GM04503 (cell line): ENCODE data around the gene POLG.

Source experiments
- DNase-seq: peaks from one replicate; pipeline ENCODE4 v3.0.0-alpha.2; 2012; ENCODE audit warnings: low read depth

POLG gene

DNA sequence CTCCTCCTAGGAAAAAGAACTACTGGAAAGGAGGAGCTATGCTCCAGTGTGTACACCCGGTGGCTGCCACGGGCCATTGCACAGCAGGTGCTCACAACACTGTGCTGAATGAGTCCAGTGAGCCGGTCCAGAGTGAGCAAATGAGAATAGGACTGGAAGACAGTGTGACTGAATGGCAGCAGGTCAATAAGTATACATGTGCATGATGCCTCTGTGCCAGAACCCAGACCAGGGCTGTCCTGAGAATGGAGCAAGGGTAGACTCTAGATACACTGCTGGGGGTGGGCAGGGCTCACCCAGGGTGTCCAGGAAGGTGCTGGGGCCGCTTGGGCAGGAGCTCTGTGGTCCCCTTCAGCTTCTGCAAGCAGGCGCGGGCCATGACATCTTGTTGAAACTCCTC is 8.3 kb downstream of the POLG start:
- no peak for DNase-seq

DNA sequence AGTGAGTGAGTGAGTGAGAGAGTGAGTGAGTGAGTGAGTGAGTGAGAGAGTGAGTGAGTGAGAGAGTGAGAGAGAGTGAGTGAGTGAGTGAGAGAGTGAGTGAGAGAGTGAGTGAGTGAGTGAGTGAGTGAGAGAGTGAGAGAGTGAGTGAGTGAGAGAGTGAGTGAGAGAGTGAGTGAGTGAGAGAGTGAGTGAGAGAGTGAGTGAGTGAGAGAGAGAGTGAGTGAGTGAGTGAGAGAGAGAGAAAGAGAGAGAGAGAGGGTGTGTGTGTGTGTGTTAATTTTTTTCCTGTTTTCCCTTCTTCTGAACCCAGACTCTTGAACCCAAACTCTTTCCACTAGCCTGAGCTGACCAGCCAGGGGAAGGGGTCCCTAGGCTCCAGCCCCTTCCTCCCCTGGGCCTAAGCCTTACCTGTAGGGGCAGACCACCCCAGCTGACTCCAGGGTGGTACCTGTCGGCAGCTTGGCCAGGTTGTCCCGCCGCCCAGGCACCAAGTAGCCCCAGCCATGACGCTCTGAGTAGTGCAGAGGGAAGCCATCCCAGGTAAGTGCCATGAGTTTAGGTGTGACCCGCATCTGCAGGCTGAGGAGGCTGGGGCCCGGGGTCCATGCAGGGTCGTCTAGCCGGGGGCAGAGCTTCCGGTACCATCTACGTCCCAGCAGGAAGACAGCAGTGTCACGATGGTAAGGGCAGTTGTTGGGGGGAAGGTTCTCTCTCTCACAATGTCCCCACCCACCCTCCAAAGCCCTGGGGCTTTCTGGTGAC is 9.4 kb downstream of the POLG start:
- DNase-seq: no peak

DNA sequence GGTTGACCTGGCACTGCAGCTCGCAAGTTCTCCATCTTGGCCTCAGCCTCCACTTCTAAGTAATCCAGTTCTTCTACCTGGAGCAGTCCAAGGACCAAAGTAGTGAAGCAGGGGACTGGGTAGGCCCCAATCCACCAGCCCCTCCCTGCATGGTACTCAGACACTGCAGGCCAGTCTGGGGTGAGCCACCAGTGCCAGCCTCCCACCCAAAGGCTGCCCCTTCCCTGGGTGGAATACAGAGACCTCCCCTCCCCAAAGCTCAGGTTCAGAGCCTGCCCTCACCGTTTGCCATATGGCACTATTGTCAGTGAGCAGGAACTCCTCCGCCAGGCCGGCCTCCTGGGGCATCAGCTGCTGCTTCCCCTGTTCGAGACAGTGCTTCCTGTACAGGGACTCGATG is 10.8 kb downstream of the POLG start:
- no peak for DNase-seq

- DNase-seq: no peak
These were observed 11.8 kb downstream of the POLG start for GRCh38 chr15:89322822-89323221.

DNA sequence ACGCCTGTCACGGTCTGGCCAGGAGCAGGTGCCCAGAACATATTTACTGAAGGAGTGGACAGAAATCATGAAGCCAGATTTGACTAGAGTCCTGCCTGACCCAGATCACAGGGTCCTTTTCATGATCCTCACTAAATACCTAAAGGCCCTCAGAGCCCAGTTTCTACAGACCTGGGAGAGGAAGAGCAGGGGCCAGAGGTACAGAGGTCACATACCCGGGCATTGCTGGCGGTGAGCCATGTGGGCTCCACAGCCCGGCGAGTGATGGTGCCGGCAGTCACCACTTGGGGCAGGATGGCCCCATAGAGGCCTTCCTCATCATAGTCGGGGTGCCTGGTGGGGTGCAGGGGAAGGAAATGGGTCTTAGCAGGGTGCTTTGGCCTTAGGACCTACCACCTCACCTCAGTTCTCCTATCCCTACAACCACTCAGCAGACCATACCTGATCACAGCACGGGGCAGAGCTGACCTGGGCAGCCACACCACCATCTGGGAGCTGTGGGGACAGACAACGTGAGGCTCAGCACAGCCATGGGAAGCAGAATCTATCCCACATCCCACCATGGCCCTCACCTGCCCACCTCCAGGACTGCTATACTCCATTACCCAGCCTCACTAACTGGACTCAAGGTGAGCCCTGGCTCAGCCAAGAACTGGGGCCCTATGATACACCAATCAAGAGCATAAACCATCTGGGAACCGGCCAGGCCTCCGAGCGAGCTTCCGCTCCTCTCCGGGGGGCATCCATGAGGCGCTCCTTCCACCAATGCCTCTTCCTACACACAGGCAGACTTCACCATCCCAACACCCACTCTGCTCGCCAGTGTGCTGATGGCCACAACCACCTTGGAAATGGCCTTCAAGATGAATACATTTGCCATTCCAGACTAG is 12.9 kb downstream of the POLG start:
- no peak for DNase-seq

DNA sequence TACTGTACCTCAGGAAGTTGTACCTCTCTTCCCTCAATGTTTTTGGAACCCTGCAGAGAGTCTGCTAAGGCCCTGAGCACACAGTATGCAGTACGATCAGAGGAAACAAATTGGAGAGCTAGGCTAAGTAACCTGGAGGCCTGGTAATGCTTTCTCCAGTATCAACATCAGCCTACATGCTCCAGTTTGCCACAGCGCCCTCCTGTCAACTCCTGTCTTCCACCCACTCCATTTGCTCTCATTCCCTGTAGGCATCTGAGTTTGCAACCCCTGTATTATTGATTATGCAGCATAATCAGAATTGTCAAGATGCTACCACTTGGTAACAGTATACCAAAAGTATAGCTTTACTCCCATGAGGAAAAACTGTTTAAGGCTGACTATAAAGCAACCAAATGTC is 14.4 kb downstream of the POLG start:
- no peak for DNase-seq

DNA sequence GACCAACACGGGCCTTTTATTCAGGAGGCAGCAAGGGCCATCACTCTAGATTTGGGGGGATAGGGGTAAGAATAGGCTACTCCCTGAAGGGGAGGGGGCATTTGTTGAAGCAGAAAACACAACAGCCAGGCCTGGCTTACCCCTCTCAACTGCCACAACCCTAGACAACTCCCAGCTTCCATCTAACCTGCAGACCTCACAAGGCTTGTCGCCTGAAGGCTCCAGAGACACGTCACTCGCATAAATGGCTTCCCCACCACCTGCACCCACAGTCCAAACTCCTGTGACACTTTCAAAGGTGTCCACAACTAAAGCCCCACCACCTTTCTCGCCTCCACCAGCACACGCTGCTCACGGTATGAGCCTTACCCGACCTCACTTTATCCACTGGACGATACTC is 14.9 kb downstream of the POLG start:
- no peak for DNase-seq

GRCh38 chr15:89317186-89317720 is 17.4 kb downstream of the POLG start:
- no peak for DNase-seq

- DNase-seq: no peak
These were observed 18.1 kb downstream of the POLG start for GRCh38 chr15:89316504-89316903.

DNA sequence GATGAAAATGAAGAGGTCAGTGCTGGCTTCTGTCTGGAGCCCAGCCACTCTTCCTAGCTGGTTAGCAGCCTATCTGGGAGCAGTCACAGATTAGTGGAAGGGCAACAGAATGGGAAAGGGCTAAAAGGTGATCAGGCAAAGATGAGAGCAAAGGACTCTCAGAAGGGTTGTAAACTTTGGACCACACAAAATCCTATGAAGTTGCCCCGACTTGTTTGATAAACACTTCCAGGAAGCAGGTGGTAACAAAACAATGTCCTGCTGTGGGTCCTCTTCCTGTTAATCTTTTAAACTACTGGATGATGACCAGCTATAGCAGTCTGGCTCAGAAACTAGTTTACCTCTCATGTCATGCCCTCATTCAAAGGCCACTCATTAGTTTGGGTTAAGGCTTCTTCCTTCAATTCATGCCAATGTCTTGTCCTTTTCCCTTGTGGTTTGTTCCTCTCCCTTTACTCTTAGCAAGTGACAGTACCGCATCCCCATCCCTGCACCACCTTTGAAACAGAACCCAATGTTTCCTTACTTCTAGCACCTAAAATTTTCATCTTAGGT is 19.2 kb downstream of the POLG start:
- no peak for DNase-seq

DNA sequence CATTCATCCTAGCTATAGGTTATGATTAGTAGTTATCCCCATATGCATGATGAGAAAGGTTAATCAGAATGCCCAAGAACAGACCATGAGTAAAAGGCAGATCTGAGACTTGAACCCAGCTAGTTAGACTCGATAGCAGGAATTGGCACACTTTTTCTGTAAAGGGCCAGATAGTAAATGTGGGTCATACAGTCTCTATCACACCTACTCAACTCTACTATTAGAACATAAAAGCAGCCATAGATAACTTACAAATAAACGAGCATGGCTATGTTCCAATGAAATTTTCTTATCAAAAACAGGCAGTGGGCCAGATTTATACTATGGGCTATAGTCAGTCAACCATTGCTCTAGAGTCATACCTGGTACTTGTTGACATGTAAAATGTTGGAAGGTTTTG is 24.6 kb downstream of the POLG start:
- DNase-seq: no peak

DNA sequence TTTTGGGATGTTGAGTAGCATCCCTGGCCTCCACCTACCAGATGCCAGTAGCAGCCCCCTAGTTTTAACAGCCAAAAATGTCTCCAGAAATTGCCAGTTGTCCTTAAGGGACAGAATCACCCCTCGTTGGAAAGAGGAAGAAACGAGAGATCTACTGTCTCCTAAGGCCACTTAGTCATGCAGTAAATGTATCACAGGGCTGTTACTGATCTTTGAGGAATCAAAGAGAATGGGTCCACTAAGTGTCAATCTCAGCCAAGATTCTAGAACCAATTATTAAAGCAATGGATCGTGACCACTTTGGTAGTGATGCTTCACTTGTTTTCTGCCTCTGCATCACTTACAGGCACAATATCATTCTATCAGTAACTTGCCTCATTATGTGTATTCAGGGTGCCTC is 26.4 kb downstream of the POLG start:
- no peak for DNase-seq

DNA sequence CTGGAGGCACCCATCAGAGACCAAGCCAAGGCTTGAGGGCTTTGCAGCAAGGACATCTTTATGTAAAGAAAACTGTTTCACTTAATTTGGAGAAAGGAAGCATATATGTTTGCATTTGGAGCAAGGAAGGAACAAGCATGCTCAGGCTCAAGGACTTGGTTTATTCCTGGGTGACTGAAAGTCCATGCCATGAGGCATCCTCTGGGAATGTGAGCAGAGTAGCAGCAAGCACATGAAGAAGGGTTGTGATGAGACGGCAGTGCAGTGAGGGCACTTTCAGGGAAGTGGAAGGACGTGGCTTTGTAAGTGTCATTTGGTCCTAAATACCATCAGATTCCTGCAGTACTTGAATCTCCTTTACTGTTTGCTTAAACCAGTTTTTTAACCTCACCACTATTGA is 26.8 kb downstream of the POLG start:
- peak; percentile 31 for DNase-seq

DNA sequence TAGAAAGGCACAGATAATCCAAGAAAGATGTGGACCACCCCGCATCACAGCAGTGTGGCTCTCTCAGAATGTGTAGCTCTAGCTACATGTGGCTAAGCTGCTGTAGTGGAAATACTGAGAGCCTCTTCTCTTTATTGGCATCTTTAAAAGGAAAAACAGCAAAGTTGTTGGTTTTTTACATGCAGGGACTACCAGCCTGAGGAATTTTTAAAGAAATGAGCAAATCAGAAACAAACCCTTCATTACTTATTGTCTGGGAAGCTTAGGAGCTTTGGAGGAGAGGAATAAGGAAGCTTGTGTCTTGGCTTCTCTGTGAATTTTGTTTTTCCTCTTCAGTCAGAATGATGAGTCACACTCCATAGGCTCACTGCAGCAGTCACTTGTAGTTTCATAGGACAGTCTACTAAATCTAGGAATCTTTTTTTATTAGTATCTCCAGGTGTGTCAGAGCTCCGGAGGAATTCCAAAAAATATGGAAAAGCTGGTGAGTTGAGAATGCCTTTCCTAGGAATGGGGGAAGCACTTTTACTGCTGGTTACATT is 27.5 kb downstream of the POLG start:
- no peak for DNase-seq

DNA sequence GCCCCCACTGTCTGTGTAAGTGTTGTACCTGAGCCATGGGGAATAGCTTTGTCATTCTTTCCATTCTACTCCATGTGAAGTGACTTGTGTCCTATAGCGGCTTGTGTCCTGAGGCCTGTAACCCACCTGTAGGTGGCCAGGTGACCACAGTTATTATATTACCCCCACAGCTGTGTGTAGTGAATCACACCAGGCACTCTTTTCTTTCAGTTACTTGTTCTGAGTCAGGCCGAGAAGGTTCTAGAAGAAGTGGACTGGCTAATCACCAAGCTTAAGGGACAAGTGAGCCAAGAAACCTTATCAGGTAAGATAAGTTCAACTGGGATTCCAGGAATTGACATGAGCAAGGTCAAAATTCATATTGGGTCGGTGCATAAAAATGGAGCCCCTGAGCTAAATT is 29.2 kb downstream of the POLG start:
- no peak for DNase-seq

GRCh38 chr15:89303986-89304385 is 30.6 kb downstream of the POLG start:
- no peak for DNase-seq

DNA sequence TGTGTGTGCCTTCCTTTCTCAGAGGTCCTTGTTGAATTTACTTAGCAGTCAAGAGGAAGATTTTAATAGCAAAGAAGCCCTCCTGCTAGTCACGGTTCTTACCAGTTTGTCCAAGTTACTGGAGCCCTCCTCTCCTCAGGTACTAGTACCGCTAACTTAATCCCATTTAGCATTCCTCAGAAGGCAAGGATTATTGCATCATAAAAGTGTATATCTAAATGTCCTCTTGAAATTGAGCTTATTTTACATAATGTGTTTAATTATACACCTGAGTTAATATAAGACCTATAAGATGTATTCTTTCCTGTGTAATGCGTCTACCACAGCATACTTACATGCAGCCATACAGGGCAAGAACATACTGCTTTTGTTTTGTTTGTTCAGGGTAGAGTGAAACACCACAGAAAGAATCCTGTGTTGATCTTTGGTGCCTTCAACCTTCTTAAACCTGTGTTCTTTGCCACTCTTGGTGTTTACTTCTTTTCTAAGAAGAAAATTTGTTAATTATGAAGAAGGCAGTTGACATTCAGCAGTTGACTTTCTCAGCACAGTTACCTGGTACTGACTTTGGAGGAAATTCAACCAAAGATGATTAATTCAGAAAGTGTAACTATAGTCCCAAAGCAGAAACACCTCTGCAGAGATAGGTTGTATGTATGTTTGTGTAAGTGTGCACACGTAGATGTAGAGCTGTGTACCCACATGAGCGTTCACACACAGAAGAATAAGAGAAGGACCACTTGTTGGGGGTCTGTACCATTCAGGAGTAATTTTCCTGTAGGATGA is 33.1 kb downstream of the POLG start:
- no peak for DNase-seq

GRCh38 chr15:89299896-89300295 is 34.7 kb downstream of the POLG start:
- no peak for DNase-seq

- DNase-seq: no peak
These were observed 41.6 kb downstream of the POLG start for GRCh38 chr15:89293012-89293411.

DNA sequence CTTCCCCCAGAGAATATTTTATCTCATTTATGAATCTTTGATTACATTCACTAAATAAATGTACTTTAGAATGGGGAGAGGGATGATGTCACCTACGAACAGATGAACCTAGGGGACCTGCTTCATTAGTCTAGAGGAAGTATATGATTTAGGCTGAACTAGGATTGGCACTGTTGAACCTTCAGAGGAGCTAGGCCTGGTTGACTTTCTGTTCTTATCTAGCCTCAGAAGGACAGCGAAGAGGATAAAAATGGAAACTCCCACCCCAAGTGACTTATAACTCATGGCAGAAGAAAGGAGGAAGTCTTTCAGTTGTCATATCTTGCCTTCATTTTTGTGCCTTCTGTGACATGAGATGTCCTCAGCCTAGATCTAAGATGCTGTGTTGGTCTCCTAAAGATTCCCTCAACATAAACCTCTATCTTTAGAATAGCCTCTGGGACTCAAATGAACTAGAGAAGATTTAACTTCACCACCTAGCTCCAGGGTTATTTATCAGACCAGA is 42.6 kb downstream of the POLG start:
- no peak for DNase-seq

DNA sequence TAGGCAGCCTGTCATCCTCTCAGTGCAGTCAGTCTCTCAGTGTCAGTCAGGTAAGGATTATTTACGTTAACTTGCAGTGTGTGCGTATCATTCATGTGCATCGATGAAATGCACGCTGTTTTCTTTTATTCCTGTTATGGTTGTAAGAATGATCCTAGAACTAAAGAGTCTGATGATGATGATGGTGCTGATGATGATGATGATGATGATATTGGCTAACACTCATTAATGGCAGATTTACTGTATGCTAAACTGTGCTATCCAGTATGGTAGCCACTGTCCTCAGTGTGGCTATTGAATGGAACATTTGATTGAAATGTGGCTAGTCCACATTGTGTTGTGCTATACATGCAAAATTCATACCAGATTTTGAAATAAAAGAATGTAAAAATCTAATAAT is 51.4 kb downstream of the POLG start:
- no peak for DNase-seq

GRCh38 chr15:89282631-89283030 is 52.0 kb downstream of the POLG start:
- no peak for DNase-seq
